Dedifferentiated amniotic fluid mesenchymal stem cell (primary cell): ENCODE data around the gene ADH5.
A peak's percentile ranks its signal among the peaks of the same experiment; 100 is the strongest.
"Not testable (repeated sequence)": the region's sequence is repeated elsewhere in the genome, so short reads cannot be mapped to it uniquely, and the experiment has no call there.

Experiments
- DNase-seq: peaks from one replicate; pipeline ENCODE4 v3.0.0-alpha.2; 2016; ENCODE audit errors: extremely low spot score

ADH5 gene

DNA sequence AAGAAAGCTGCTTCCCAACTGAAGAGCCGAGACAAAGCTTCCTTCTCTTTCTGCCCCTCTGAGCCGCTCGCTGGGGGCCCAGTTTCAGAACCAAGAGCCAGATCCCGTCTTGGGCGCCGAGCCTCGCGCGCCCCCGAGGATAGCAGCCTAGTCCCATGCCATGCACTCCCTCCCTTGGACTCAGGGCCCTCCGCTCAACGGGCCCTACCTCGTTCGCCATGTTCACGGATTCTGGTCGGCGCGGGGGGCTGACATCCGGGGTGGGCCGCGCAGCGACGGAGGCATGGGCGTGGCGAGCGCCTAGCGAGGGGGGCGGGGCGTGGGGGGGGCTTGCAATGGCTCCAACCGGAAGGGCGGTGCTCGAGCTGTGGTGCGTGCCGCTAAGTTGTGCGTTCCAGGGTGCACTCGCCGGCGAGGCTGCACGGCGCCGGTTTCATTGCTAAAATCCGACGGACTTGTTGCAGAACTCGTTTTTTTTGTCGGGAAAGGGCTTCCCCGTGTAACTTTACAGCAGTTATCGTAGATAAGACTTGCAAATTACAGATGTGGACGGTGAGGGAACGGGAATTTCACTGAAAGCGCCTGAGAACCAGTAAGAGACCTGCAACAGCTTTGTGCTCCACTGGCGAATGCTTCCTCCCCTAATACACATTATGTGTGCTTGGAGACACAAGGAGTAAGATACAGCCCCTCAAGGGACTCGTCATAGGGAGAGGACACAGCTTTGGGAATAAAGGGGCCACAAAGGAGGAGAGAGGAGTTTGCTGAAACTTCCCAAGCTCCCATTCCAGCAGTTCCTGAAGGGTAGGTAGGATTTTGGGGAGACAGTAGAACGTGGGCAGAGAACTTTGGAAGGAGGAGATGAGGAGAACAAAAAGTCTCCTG, at the start of gene ADH5:
Gene ADH5 (minus strand): TSS at position 308 of the 885 bp plus-strand sequence. CDS start 88 bp downstream, at position 220.
- DNase-seq = peak; percentile 74

DNA sequence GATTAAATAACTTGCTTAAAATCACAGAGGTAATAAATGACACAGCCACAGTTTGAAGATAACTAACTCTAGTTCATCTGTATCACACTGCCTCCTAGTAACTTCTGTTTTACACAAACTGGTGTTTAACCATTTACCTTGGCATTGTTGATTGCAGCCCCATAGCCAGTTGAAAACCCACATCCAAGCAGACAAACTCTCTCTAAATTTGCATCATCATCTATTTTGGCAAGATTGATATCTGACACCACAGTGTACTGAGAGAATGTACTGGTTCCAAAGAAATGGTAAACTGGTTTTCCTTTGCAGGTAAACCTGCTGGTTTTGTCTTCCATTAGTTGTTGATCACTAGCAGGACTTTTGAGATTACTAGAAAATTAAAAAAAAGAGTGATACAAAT, 47.7 kb upstream of the ADH5 start:
- DNase-seq = no peak

DNA sequence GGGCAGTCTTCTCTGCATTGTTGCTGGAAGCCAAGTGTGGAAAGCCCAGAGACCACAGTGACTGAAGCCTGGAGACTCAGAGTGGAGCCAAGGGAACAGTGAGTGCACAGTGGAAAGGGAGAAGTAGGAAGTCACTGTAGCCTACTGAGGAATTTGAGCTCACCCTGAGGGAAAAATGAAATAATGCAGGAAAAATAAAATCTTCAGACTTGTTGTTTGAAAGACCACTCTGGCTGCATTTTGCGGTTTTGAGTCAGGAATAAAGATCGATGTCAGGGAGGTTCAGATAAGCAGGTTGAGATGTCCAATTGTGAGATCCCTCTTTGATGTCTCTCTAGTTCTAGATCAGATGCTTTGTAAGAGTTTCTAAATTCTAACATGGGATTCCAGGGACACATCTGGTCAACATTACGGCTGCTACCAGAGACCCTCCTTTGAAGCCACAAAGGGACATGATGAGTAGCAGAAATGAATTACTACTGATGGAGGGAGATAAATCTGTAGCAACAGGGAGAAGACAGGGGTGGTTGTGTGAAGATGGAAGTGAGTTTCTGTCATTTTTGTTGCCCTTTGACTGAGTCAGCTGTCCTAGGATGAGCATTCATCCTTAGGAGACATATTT, 47.1 kb upstream of the ADH5 start:
- DNase-seq = no peak

DNA sequence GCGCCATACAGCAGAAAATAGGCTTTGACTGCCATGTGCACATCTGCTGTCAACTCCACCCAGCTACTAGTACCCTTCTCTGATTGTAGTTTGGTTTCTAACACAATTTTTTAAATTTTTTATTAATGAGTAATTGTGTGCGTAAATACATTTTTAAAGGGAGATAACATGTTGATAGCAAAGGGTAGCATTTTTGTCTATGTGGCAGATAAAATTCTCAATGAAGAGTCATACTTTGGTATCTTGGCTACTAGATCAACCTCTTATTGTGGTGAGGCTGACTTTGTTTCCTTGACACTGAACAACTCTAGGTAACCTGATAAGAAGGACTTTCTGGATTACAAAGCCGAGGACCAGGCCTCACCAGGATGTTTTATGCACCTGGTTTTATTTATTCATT, 46.0 kb upstream of the ADH5 start:
- no peak for DNase-seq

DNA sequence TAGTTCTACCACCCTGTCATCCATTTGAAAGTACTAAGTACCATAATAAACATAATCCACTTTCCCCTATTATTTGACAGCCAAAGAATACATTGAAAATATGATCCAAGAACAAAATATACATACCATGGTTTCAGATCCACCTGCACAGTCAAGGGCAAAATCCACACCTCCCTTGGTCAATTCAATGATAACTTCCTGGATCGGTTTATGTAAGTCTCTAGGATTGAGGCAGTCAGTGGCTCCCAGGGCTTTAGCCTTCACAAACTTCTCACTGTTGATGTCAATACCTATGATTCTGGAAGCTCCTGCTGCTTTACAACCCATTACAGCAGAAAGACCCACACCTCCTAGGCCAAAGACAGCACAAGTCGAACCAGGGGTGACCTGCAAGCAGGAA, 42.8 kb upstream of the ADH5 start:
- no peak for DNase-seq

DNA sequence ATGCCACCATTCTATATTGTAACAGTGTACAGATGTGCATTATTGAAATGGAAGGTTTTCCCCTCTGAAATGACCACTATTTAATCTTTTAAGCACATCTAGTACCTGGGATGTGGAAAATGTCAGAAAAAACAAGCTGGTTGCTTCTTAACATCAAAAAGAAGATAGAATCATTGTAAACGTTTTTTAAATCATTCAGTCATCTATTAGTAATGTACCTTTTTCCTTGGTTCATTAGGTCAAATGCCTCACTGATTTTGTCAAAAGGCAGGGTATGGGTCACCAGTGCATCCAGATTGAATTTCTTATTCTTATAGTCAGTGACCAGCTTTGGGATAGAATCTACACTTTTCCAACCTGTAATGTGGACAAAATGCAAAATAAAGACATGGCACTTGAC, 37.8 kb upstream of the ADH5 start:
- no peak for DNase-seq

DNA sequence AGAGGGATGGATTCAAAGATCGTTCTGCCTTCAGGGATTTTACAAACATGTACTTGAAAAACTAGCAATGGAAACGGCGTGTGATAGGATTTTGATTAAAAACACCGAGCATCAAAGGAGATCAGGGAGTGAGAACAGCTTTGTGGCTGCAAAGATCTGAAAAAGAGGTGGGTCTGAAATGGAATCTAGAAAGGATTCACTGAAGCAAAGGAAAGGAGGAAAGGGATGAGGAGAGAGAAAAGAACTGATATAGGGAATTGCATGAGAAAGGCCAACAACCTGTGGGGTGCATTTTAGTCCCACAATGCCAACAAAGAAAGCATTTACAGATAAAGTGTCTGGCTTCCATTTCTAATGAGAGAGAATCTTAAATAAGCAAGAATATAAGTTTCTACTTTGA, 32.4 kb upstream of the ADH5 start:
- DNase-seq = no peak

DNA sequence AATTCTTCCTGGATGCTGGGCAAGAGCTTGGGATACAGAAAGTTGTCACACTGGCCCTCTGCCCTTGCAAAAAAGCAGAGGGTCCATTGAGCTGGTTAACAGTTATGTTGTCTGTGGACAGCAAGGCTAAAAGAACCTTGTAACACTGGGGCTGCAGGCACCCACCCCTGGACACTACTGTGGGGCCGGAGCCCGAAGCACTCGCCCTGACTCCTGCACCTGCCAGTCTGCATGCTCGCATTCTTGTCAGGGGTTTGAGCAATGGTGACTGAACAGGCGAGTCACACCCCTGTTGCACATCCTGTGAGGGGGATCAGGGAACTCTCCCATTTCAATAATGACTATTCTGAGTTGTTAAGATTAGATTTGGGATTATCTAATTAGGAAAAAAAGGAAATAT, 31.9 kb upstream of the ADH5 start:
- no peak for DNase-seq

DNA sequence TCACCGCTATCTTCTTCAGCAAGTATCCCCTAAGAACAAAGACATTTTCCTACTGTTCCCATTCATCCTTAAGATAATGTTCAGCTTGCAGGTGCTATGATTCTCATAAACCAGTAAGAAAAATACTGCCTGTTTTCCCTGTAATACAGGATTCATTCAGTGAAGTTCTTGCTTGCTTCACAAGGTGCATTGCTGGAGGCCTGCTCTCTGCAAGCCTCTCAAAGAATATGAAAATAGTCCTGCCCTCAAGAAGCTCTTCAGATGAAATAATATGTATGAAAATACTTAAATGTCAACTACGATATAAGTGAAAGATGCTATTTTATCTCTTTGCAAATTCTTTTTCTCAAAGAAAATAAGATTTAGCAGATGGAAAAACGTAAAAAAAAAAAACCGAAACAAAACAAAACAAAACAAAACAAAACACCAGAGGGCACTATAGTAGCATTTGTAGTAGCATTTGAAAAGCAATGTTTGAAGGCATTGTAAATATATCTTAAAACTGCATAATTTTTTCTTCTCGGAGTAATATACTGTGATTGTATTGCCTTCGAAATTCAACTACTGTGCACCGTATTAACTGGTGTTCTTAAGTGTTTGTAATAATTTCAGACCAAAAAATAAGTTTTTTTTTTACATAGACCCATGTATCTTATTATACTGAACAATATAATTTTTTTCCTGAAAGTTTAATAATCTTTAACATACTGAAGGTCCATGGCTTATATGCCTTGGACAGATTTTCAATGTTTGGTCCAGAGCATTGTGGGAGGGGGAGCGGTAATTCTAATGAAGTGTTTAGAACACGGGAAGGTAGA, 29.5 kb upstream of the ADH5 start:
- no peak for DNase-seq

DNA sequence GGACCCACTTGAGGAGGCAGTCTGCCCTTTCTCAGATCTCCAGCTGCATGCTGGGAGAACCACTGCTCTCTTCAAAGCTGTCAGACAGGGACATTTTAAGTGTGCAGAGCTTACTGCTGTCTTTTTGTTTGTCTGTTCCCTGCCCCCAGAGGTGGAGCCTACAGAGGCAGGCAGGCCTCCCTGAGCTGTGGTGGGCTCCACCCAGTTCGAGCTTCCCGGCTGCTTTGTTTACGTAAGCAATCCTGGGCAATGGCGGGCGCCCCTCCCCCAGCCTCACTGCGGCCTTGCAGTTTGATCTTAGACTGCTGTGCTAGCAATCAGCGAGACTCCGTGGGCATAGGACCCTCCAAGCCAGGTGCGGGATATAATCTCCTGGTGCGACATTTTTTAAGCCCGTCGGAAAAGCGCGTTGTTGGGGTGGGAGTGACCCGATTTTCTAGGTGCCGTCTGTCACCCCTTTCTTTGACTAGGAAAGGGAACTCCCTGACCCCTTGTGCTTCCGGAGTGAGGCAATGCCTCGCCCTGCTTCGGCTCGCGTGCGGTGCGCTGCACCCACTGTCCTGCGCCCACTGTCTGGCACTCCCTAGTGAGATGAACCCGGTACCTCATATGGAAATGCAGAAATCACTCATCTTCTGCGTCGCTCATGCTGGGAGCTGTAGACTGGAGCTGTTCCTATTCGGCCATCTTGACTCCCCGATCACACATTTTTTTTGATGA, 28.7 kb upstream of the ADH5 start:
- DNase-seq = not testable (repeated sequence)

DNA sequence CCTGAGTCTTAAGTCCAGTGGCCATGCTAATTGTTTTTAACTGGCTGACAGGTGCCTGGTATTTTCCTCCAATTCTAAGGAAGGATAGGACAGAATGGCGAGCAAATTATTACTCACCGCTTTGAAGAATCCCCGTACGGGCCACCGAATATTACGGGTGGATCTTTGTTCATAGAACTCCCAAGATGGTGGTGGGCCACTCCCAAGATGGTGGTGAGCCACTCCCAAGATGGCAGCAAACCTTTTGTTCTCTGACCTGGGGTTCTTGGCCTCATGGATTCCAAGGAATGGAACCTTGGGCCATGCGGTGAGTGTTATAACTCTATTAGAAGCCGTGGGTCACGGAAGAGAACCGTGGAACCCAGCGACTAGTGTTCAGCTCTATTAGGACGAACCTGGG, 20.7 kb upstream of the ADH5 start:
- not testable (repeated sequence) for DNase-seq

DNA sequence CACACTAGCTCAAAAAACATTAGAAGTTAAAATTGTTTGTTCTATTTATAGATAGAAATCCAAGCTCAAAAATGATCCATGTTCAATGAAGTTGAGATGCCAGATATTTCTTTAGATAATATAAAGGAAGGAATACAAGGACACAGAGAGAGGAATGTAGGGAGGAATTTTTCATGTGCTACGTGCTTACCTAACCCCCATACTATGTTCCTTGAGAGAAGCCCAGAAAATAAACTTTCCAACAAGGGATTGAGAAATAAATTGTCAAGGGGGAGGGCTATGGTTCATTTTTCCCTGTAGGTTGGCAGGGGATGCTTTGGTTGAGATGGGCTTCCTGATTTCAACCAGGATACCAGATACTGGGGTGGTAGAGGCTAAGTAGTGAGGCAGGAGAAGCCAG, 15.6 kb upstream of the ADH5 start:
- no peak for DNase-seq

DNA sequence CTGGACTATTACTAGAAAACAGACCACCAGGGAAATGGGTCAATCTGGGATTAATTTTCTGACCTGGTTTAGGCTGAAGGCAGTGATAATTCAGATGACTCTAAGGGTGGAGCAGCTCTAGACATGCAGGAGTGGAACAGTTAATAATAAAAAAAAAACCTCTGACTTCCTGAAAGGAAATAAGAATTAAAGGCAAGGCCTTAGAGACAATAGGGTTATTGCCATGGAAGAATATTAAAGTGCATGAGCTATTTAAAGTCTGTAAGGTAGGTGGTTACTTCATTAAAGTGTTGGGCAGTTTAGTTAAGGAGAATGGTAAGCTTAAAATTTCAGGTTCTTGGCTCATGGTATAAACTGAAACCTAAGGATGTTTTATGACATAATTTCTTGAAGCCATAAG, 14.6 kb upstream of the ADH5 start:
- DNase-seq = no peak

DNA sequence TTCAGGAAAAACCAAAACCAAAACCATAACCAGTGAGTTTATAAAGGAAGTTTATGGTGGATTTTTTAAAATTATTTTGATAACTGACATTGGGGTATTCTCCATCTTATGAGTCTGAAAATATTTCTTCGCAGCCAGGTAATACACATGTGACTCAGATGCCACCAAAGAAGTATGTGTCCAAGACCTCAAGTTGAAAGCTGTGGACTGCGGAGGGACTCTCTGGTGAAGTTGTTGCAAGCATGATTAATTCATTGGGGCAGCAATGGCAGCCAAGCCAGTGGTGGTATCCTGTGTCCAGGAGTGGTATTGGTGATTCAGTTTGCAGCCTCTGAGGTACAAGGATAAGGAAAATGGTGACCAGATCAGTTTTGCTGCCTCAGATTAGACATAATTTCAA, 14.0 kb upstream of the ADH5 start:
- DNase-seq = no peak

DNA sequence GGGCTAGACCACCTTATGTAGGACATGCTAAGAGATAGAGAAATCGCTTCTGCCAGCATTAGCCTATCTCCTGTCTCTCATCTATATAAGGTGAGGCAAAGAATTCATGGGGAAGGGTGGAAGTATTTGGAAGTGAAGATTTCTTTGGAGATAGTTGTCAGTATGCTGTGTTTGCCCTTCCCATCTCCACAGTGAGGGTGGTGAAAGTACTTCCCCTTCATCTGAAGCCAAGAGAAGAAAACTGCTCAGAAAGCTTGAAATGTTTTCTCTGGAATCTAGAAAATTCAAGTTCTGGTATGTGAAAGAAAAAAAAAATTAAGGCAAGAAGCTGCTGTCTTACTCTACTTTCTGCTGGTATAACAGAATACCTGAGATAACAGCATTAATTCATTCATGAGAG, 12.3 kb upstream of the ADH5 start:
- DNase-seq = peak; percentile 32

DNA sequence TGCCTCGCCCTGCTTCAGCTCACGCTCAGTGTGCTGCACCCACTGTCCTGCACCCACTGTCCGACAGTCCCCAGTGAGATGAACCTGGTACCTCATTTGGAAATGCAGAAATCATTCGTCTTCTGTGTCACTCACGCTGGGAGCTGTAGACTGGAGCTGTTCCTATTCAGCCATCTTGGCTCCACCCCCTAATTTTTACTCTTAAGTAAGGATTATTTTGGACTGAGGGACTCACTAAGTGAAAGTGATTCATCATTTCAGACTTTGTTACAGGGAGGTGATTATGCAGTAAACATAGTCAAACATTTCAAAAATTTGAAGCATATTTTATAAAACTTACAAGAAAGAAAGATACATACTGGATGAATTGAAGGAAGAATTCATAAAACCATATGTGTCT, 11.2 kb upstream of the ADH5 start:
- DNase-seq = peak; percentile 40

DNA sequence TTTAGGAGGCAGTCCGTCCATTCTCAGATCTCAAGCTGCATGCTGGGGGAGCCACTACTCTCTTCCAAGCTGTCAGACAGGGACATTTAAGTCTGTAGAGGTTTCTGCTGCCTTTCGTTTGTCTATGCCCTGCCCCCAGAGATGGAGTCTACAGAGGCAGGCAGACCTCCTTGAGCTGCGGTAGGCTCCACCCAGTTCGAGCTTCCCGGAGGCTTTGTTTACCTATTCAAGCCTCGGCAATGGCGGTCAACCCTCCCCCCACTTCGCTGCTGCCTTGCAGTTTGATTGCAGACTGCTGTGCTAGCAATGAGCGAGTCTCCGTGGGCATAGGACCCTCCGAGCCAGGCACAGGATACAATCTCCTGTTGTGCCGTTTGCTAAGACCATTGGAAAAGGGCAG, 10.7 kb upstream of the ADH5 start:
- DNase-seq = no peak

DNA sequence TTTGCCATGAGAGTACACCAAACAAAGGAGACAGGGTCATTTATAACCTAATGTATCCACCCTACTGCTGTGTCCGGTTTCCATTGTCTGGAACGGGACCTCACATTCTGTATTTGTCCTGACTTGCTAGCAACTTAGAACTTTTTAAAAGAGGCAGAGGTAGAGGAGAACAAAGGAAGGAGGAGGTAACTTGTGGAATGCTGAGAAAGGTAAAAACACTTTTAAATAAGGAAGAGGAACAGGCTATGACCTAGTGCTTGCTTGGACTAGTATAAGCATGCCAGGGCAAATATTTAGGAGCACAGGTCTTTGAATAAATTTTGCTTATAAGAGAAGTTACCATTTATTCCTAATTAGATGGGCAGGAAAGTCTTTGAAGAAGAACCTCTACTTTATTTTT, 3.3 kb upstream of the ADH5 start:
- not testable (repeated sequence) for DNase-seq

DNA sequence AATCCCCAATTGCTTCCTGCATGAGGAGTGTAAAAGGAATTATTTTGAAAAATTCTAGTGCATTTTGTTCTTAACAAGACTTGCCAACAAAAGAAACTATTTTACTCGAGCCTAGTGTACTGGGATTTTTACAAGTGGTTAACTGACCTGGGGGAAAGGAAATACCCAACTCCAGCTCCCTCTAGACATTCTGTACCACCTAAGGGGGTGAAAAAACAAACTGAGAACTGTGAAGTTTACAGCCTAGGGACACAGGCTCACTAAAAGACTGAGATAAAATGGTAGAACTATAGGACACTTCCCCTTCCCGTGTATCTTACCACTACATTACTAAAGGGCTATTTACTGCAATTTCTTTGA, 2.6 kb upstream of the ADH5 start:
- DNase-seq = no peak

DNA sequence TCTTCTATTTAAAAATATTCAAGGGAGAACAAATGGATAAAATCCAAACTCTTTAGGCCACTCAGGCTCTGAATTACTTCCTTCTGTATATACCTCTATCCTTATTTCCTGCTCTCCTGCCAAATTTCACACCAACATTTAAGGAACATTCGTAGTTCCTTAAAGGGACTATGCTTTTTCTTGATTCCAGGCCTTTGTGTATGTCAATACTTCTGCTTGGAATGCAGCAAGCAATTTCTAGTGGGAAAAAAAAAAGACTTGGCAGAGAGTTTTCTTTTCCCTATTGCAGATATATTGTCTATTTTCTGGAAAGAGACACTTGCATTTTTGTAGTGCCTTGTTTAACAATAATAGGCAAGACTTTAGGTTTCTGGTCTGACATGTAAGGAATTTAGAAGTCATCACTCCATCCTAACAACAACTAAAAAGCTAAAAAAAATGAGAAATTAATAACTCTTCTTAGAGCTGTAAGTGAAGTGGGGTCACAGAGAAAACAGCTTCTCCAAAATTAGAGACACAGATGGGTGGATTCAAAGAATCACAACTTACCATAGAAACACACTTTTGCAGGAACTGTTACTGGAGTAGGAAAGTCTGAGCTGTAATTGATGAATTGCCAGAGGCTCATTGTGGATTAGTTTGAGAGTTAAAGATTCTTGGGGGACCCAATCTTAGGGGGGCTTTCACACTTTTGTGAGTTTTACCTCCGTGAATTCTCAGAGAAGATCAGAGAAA, 2.1 kb upstream of the ADH5 start:
- DNase-seq = no peak

DNA sequence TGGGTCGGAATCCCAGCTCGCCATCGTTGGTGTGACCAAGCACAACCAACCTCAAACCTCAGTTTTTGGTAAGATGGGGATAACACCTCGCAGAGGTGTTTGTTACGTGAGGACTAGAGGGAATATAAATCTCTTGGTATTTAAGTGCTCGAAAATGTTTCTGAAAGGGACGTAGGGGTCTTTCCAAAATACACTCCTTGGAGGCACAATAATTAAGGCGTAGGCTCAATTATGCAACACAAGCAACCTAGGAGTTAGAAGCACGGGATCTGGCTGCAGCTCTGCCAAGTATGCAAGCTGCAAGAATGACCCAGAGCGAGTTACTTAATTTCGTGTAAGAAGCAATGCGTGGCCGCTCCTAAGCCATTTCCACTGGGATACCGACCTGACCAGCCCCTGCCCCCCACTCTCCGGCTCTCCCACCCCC, 552 bp downstream of the ADH5 start:
- peak; percentile 87 for DNase-seq
